22Rv1 (cell line): ENCODE results near the gene NUAK2.

Experiments
- H3K27ac ChIP-seq: fragments of 450-650 bp; 2 replicates; pipeline ENCODE4 v1.5.1; 2017
- CTCF ChIP-seq: fragments of 450-650 bp; IDR thresholded peaks from 2 replicates; pipeline ENCODE4 v1.5.1; 2017; ENCODE audit warnings: mild to moderate bottlenecking
- ZFX ChIP-seq: fragments of 450-650 bp; IDR thresholded peaks from 2 replicates; pipeline ENCODE4 v1.6.1; 2017; ENCODE audit warnings: antibody characterized with exemption, borderline replicate concordance

Gene NUAK2

GRCh38 chr1:205353612-205354011 lies 32.1 kb upstream of the NUAK2 start:
- H3K27ac ChIP-seq: no peak overlapping the region; the same call in 1 of the 2 replicates
- TF ChIP-seq ZFX: no peak

GRCh38 chr1:205353191-205353590 lies 31.6 kb upstream of the NUAK2 start:
- H3K27ac ChIP-seq: no peak overlapping the region; the same call in 1 of the 2 replicates
- no peak for TF ChIP-seq CTCF
- TF ChIP-seq ZFX: no peak

GRCh38 chr1:205351984-205352713 lies 30.6 kb upstream of the NUAK2 start:
- TF ChIP-seq CTCF (no peak), ZFX (no peak)
- H3K27ac ChIP-seq: no peak overlapping the region

- H3K27ac ChIP-seq: no peak overlapping the region
- TF ChIP-seq ZFX: no peak
- no peak for TF ChIP-seq CTCF
These were observed 29.2 kb upstream of the NUAK2 start for GRCh38 chr1:205350691-205351141.

GRCh38 chr1:205350124-205350523 lies 28.6 kb upstream of the NUAK2 start:
- no peak for TF ChIP-seq ZFX
- no peak for TF ChIP-seq CTCF
- H3K27ac ChIP-seq: no peak overlapping the region

- no peak overlapping the region for H3K27ac ChIP-seq
- TF ChIP-seq ZFX (no peak), CTCF (no peak)
These were observed 27.3 kb upstream of the NUAK2 start for GRCh38 chr1:205348554-205349487.

- TF ChIP-seq ZFX (no peak), CTCF (no peak)
- no peak overlapping the region for H3K27ac ChIP-seq
These were observed 25.5 kb upstream of the NUAK2 start for GRCh38 chr1:205346956-205347574.
